ENCODE results near the gene SLCO1A2.

SLCO1A2 gene

DNA sequence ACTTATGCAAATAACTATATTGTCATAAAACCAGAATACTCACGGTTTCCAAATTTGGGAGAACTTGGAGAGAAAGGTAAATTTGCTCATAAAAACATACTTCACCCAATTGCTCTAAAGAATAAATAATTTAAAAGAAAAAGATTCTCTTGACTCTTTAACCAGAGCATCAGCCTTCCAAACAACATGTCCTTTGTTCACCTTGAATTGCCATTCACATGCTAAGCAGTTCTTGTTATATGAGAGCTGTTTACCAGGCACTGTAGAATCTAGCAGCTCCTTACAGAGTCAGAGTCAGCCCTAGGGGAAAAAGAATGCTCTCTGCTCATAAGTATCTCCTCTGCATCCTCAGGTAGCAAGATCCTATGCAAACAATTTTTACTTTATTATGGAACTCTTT lies 10.2 kb downstream of the SLCO1A2 start:
- no peak for DNase-seq

DNA sequence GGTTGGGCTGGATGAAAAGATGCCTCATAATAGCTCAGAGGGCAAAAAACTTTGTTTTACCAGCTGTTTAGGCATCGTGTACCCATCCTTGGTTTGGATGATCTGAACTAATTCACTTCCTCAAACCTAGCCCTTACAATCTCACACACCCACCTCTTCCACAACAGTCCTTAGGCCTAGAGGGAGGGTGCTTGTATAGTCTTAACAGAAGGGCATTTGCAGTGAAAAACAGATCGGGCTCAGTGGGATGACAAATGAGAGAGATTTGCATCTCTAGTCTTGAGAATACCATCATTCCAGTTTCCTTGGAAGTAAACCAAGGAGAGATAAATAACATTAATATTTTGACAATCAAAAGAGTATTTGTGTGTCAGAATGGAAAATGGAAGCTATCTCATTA lies 11.0 kb downstream of the SLCO1A2 start:
- no peak for DNase-seq

DNA sequence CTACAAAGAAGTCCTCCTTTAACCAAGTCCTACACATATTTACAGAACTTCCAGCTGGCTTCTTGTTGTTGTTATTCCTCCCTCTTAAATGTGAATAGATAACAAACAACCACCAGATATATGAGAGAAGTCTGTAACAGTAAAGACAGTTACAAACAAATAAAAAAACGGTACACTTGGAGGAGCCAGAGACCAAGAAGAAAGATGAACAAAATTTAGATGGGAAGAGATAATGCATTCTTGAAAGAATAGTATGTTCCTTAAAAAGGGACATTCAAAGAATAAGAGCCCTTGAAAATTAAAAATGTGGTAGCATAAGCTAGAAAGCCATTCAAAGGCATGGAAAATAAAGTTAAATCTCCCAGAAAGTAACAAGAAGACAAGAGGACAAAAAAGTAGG lies 25.9 kb downstream of the SLCO1A2 start:
- DNase-seq = no peak

DNA sequence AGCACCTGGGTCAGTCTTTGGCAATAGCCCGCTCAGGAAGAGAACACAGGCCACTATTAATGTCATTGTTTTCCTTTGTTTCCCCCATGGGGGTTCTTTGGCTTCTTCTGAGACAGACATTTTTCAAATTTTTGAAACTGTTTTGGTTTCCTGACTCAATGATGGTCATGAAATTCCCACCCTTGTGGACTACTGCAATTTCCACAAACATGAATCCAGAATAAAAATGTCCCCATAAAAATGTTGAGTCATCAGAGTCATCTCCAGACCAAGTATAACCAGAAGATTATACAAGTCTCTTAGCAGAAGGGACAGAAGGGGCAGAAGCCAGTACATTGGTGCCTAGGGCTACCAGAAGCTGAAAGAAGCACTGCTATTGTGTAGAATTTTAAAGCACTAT lies 29.1 kb downstream of the SLCO1A2 start:
- no peak for DNase-seq

DNA sequence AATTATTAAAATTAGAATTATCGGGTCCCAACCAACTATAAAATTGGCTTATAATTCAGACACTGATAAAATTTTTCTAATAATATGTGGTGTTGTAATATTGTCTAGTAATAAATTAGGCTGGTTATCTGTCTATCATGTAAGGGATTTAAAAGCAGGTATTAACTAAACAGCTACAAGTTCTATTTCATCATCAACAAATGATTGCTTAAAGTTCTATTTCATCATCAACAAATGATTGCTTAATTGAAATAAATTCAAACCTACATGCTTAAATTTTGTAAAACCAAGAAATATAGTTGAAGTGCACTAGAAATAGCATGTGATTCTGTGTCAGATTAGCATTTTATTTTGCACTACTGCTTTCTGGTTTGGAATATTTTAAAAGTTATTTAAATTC lies 34.1 kb downstream of the SLCO1A2 start:
- no peak for DNase-seq

DNA sequence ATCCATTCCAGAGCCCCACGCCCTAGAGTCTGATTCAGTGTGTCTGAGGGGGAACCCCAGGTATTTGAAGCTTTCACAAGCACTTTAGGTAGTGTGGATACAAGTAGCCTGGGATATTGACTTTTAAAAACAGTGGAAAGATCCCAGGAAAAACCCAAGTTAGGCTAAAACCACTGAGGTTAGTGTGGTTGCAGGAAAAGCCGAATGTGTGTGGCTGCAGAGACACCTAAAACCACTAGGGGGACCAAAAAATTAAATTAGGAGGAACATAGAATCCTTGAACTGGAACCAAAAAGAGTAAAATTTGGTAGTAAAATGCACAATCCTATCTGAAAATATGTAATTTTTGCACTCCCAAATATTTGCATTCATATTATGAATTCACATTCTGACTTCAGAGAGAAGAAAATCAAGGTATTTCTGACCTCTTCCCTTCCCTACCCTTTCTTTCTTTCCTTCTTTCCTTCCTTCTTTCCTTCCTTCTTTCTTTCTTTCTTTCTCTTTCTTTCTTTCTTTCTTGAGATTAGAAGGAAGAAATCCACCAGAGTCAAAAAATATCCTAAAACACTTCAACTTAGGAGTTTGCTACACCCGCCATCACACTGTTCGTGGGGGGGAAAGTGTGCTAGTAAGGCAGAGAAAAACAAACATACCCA lies 37.8 kb downstream of the SLCO1A2 start:
- peak; percentile 1 for DNase-seq

DNA sequence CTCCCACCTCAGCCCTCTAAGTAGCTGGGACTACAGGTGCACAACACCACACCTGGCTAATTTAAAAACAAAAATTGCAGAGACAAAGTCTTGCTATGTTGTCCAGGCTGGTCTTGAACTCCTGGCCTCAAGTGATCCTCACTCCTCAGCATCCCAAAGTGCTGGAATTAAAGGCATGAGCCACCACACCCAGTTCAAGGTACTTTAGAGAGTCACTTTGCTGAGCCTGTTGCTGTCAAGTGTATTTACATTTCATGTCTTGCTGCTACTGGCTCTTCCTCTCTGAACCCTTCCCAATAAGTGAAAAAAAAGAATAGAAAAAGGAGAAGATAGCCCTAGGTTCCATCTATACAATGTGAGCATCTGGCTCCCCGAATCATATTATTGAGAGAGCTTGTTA lies 38.4 kb downstream of the SLCO1A2 start:
- no peak for DNase-seq

DNA sequence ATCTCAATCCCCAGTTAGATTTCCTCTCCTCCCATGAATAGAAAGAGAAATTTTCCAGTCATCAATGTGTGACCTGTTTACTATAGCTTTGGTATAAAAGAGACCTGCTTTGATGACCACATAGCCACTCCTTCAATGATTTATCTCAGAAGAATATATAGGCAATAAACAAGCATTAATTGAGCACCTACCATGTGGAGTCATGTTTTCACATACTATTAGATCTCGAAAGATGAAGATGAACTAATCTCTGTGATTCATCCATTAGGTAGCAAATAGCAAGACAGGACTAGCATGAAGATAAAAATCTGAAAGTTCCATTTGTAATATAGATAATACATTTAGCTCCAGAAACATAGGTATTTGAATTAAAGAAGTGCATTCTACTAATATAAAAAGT lies 40.5 kb downstream of the SLCO1A2 start:
- DNase-seq = no peak

DNA sequence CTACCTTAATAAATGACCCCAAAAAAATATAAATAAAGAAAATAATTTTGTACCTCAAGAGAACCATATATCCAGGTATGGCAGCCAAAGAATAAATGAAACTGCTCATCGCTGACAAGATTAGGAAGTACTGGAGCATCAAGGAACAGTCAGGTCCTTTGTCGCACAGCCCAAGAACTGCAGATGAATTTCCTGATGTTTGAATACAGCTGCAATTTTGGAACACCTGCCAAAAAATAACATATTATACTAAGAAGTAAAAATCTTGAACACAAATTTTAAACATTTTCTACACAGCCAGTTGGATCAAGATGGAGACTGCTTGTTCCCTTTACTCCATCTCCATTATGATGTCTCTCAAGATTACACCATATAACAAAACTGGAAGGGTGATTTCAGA lies 42.6 kb downstream of the SLCO1A2 start:
- no peak for DNase-seq

DNA sequence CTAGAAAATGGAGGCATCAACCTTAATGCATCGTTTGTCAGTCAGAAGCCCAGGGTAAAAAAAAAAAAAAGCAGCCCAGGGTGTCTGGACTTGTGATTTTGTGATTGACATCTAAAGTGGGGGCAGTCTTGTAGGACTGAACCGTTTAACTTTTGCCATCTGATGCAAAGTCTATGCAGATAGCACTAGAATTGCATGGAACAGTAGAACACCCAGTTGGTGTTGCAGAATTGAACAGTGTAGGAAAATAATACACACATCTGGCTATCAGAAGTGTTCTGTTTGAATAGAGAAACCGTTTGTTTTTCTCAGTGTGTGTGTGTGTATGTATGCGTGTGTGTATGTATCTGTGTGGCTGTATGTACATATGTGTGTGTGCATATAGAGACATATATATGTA lies 45.0 kb downstream of the SLCO1A2 start:
- no peak for DNase-seq

DNA sequence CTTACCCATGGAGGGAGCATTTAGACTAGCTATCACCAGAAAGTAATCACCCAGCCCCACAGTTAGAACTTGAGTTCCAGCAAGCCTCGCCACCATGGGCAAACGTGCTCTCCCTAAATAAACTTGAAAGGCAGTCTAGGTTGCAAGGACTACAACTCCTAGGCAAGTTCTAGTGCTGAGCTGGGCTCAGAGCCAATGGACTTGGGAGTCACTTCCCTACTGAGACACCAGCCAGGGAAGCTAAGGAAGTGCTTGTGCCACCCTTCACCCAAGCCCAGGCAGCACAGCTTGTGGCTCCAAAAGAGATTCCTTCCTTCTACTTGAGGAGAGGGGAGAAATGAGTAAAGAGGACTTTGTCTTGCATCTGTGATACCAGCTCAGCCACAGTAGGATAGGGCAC lies 57.9 kb downstream of the SLCO1A2 start:
- DNase-seq = no peak

DNA sequence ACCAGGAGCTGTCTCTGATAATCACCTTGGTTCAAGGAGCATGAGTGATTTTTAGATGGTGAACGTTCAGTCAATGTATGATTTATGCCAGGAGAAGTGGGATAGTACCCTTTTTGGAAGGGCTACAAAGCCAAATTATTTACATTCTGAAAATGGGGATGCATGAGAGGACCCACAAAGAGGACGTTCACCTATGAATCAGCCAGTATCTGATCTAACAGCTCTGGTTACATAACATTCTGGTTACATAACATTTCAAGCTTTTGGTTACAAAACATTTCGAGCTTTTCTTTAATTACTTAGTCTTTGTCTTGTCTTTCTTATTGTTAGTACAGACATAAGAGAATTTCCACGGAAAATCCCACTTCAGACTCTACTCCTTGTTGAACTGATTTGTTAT lies 68.8 kb downstream of the SLCO1A2 start:
- DNase-seq = no peak

DNA sequence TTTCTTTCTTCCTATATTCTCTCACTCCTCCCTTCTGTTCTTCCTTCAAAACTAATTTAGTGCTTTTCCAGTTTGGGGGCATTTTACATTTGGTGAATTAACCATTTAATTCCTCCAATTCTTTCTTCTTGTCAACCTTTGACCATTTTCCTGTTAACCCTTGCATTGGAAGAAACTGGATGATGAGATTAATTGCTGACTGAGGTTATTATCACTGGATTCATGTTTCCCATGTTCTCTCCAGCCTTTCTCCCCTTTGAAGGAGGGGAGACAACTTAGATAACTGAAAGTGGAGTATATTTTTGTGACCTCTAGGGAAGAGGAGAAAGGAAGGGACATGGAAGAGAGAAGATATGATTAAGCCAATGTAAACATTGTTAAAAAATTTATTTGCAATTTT lies 70.5 kb downstream of the SLCO1A2 start:
- no peak for DNase-seq

DNA sequence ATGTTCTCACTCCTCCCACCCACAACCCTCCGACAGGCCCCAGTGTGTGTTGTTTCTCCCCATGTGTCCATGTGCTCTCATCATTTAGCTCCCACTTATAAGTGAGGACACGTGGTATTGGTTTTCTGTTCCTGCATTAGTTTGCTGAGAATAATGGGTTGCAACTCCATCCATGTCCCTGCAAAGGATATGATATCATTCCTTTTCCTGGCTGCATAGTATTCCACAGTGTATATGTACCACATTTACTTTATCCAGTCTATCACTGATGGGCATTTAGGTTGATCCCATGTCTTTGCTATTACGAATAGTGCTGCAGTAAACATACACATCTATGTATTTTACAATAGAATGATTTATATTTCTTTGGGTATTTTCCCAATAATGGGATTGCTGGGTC lies 77.5 kb downstream of the SLCO1A2 start:
- no peak for DNase-seq

DNA sequence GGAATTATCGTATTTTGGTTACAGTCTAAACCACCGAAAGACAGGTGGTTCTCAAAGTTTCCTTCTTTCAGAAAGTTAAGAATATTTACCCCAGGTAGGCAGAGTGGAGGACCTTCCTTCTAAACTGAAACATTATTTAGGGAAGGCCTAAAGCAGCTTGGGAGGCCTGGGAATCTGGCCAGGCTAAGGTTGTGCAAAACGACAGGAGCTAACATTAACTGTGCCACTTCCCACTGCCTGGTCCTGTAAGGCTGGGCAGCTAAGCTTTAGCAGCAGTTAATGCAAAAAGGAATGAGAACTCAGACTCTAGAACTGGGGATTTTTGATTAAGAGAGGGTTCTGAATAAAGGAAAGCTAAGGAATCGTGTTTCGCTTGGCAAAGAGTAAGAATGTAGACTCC lies 82.6 kb downstream of the SLCO1A2 start:
- DNase-seq = no peak

DNA sequence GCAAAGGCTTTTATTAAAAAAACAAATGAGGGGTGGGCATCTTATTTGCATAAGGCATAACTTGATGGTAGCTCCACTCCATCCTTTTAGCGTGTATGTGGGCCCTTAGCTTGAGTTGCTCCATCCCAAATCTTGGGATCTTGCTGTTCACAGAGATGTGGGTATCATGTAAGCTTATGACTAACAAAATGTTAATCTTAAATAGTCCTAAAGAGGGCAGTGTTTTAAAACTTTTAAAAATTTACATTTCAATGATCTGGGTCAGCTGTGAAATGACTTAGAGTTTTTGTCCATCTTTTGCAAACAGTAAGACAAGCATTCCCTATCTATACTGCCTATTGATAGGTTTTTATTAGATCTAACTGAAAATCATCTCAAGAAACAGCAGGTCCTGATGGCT lies 86.0 kb downstream of the SLCO1A2 start:
- no peak for DNase-seq

DNA sequence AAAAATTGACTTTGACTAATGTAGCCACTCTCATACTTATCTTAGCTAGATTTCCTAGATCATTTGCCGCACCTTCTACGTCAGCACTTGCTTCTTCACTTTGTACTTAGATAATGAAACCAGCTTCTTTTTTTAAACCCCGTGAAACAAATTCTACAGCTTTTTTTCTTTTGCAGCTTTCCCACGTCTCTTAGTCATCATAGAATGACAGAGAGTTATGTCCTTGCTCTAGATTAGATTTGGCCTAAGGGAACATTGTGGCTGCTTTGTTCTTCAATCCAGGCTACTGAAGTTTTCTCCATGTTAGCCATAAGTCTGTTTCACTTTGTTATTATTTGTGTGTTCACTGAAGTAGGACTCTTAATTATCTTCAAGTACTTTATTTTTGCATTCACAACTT lies 94.9 kb downstream of the SLCO1A2 start:
- DNase-seq = no peak

DNA sequence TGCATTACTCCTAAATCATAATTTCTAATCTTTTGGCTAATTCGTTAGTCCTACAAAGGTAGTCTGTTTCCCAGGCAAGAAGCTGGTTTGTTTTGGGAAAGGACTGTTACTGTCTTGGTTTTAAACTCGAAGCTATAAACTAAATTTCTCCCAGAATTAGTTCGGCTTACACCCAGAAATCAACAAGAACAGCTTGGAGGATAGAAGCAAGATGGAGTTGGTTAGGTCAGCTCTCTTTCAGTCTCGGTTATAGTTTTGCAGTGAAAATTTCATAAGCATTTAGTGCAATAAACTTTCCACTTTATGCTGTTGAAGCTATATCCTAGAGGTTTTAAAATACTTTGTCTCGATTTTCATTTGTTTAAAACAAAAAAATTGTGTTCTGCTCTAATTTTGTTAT lies 100.3 kb downstream of the SLCO1A2 start:
- DNase-seq = no peak

DNA sequence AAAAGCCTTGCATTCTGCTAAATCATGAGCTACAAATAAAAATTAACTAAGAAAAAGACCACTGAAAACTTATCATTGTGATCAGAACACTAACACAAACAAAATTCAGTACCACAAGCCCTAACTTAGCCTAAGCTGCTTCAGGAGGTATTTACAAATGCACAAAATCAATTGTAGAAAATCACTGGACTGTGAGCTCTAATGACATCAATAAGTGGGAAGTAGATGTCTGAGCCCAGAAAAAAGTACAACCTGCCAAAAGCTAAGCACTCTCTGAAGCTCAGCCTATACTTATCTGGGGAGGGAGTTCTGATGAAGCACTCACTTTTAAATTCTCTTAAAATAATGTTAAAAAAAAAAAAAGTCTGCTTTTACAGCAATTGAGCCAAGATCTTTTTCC lies 110.8 kb downstream of the SLCO1A2 start:
- DNase-seq = no peak

DNA sequence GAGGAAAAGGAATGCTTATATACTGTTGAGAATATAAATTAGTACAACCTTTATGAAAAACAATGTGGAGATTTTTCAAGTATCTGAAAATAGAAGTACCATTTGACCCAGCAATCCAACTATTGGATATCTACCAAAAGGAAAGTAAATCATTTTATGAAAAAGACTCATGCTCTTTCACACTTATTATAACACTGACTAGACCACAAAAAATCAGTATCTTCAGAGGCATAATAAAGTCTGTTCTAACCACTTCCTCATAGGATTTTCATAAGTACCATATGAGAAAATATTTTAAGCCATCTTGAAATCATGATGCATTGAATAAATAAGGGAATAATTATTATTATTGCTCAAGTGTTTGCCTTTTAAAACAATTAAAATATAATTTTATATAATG lies 112.9 kb downstream of the SLCO1A2 start:
- DNase-seq = no peak

DNA sequence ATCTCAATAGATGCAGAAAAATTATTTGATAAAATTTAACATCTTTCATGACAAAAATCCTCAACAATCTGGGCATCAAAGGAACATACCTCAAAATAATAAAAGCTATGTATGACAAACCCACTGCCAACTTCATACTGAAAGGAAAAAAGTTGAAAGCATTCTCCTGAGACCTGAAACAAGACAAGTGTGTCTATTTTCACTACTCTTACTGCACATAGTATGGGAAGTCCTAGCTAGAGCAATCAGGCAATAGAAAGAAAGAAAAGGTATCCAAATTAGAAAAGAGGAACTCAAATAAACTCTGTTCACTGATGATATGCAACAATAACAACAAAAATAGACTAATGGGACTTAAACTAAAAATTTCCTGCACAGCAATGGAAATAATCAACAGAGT lies 113.6 kb downstream of the SLCO1A2 start:
- no peak for DNase-seq

DNA sequence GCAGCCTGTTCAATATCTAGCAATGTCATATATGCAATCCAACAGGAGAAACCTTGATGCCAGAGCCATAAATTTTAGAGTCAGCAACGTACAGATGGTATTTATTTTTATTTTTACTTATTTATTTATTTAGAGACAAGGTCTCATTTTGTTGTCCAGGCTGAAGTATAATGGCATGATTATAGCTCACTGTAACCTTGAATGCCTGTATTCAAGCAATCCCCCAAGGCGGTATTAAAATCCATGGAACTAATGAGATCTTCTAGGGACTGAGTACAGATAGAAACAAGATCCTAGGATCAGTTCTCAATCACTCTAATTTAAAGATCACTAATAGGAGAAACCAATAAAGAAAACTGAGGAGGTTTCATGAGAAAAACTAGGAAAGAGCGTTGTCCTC lies 114.5 kb downstream of the SLCO1A2 start:
- no peak for DNase-seq

DNA sequence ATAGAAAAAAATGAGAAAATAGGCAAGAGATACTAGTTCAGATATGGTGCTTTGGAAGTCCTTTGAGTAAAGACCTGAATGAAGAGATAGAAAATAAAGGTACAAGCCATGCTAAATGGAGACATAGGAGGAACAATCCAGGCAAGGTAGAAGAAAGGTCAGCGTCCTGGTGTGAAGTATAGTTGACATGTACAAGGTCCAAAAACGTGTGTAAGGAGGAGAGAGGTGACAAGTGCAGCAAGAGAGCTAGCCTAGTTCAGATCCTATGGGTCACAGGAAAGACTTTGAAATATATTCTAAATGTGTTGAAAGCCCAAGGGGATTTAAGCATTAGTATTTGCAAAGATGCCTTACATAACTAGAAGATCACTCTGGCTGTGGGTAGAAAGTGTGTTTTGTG lies 115.5 kb downstream of the SLCO1A2 start:
- DNase-seq = no peak
